Liver (tissue), 5 donors: ENCODE results near the gene LRFN5. TPM values are rescaled to one million over a fixed set of nuclear protein-coding genes. Genes with fewer than 3 reads are reported as not detected.

Experiments used
- polyA plus RNA-seq, 2 donors: library from polyadenylated mRNA; stranded (reverse) in 1 of 2; unstranded in 1 of 2; fragments of 200-250 nt in 1 of 2; fragments of >200 nt in 1 of 2; fragmentation: Nextera tagmentation in 1 of 2; extraction: Ambion mirVana in 1 of 2; gene quantifications; one replicate each; pipeline versions ENCODE4 v1.2.1 to v1.2.3, GENCODE V29; 2013 to 2015
- small RNA-seq: library from RNA; depleted of rRNA; stranded (forward); fragments of <200 nt; gene quantifications from one replicate; pipeline ENCODE3, GENCODE V24; 2014
- total RNA-seq, 2 donors: library from RNA; depleted of rRNA; stranded (reverse); fragments of >200 nt; gene quantifications; one replicate each; pipeline ENCODE4 v1.2.3, GENCODE V29; 2014
- donor health status: healthy.
- donor health status: healthy.
- donor health status: healthy.

LRFN5 gene
- total and polyA plus RNA-seq, 4 donors: 0.07 to 0.23 (median 0.08) TPM; not detected in 1

Small RNAs within 50 kb of the gene (small RNA-seq; reads per million reads assigned to genes)
- not detected for gene RF00322
